MCF 10A (cell line): ENCODE data around the gene TESPA1. TPM values are rescaled to one million over a fixed set of nuclear protein-coding genes. Genes with fewer than 3 reads are reported as not detected.

ENCODE experiments used
- BruUV-seq: library from RNA; stranded (reverse); fragments of 400-500 nt; replicated peaks from 2 replicates; lab custom pipeline; 2021; lab: Mats Ljungman, UMichigan
- CTCF ChIA-PET: fragments of 300-600 bp; sonication (Branson Sonifier 250); formaldehyde crosslinking; extraction: SDS; loops from one replicate; lab custom pipeline; 2021; ENCODE audit warnings: antibody characterized with exemption, inconsistent platforms; lab: Yijun Ruan, JAX
- POLR2A ChIA-PET: fragments of 300-600, 350-650 bp; sonication (Branson Sonifier 250); formaldehyde crosslinking; extraction: SDS; loops from one replicate; lab custom pipeline; 2020; ENCODE audit warnings: antibody characterized with exemption, inconsistent platforms; lab: Yijun Ruan, JAX
- DNase-seq: peaks from one replicate; pipeline ENCODE4 v3.0.0-alpha.2; 2018; ENCODE audit not compliant: unreplicated experiment
- H3K27ac Mint-ChIP-seq: one replicate; pipeline ENCODE4 v1.8.0; 2022; ENCODE audit warnings: mild to moderate bottlenecking, low read depth, mixed read lengths; ENCODE audit not compliant: unreplicated experiment
- H3K27me3 Mint-ChIP-seq: one replicate; pipeline ENCODE4 v1.8.0; 2022; ENCODE audit warnings: mixed read lengths; ENCODE audit not compliant: insufficient read depth, unreplicated experiment
- H3K36me3 Mint-ChIP-seq: one replicate; pipeline ENCODE4 v1.8.0; 2022; ENCODE audit warnings: mild to moderate bottlenecking, moderate library complexity, mixed read lengths; ENCODE audit not compliant: insufficient read depth, unreplicated experiment
- H3K4me1 Mint-ChIP-seq: one replicate; pipeline ENCODE4 v1.8.0; 2022; ENCODE audit warnings: mixed read lengths; ENCODE audit not compliant: insufficient read depth, unreplicated experiment
- H3K4me3 Mint-ChIP-seq: one replicate; pipeline ENCODE4 v1.8.0; 2022; ENCODE audit warnings: mild to moderate bottlenecking, moderate library complexity, mixed read lengths; ENCODE audit not compliant: unreplicated experiment
- H3K9me3 Mint-ChIP-seq: one replicate; pipeline ENCODE4 v1.8.0; 2022; ENCODE audit warnings: mixed read lengths; ENCODE audit not compliant: unreplicated experiment
- CTCF ChIP-seq: fragments of 200-600 bp; IDR thresholded peaks from one replicate; pipeline ENCODE4 v1.8.0; 2022; ENCODE audit warnings: antibody characterized with exemption, mild to moderate bottlenecking; ENCODE audit not compliant: unreplicated experiment
- intact Hi-C: fragments of 100-400 bp; cut with micrococcal nuclease; formaldehyde crosslinking; loops from 2 replicates; pipeline ENCODE4 v1.14.1; 2022
- total RNA-seq: library from RNA; stranded (reverse); gene quantifications from 2 replicates; pipeline ENCODE4 v1.2.3, GENCODE V29; 2022

TESPA1 gene
- total RNA-seq, 1 experiment from 2014 or later = not detected

- ChIA-PET POLR2A (interaction anchor here (0.6 to 1.3 kb wide), 2 partner anchors 83 to 349 kb away, joined by 3 to 4 read pairs; no protein-coding TSS in a partner anchor), CTCF (interaction anchor here (0.6 to 3.4 kb wide), 8 partner anchors 12 to 289 kb away, joined by 3 to 233 read pairs (median 15); no protein-coding TSS in a partner anchor)
- peaks cover 73% of the 10 kb centered on the region for H3K27me3 Mint-ChIP-seq
- no peak overlapping the region for H3K4me3 Mint-ChIP-seq
- DNase-seq = no peak
- intact Hi-C loops = loop anchor here (5.0 kb wide), 1 partner anchor 626 kb away; no protein-coding TSS in a partner anchor
- no peak for TF ChIP-seq CTCF
- no peaks in the 10 kb centered on the region for H3K9me3 Mint-ChIP-seq
- BruUV-seq = no TSS peak
- H3K4me1 Mint-ChIP-seq = peaks cover 5% of the 10 kb centered on the region
- peaks cover 5% of the 10 kb centered on the region for H3K36me3 Mint-ChIP-seq
- no peak overlapping the region for H3K27ac Mint-ChIP-seq
Observed at GRCh38 chr12:54991161-54991990, 6.8 kb upstream of the TESPA1 start.

- CTCF ChIA-PET = interaction anchor here (1.0 kb wide), 1 partner anchor 82 kb away, joined by 4 read pairs; no protein-coding TSS in a partner anchor
- Mint-ChIP-seq H3K9me3 (no peaks in the 10 kb centered on the region), H3K4me1 (peaks cover 5% of the 10 kb centered on the region), H3K27me3 (peaks cover 74% of the 10 kb centered on the region), H3K27ac (no peak overlapping the region), H3K36me3 (peaks cover 5% of the 10 kb centered on the region), H3K4me3 (no peak overlapping the region)
- no peak for TF ChIP-seq CTCF
- BruUV-seq = no TSS peak
- DNase-seq = no peak
- intact Hi-C loops = loop anchor here (5.0 kb wide), 1 partner anchor 627 kb away; no protein-coding TSS in a partner anchor
- POLR2A ChIA-PET = no interaction called here
Observed at GRCh38 chr12:54989829-54990228, 5.3 kb upstream of the TESPA1 start.

GRCh38 chr12:54988402-54989054 is 4.0 kb upstream of the TESPA1 start:
- no peak overlapping the region for H3K27ac Mint-ChIP-seq
- peaks cover 5% of the 10 kb centered on the region for H3K4me1 Mint-ChIP-seq
- peak; percentile 45 for DNase-seq
- peaks cover 73% of the 10 kb centered on the region for H3K27me3 Mint-ChIP-seq
- TF ChIP-seq CTCF = no peak
- CTCF ChIA-PET = interaction anchor here (0.7 to 1.5 kb wide), 3 partner anchors 8 to 133 kb away, joined by 3 to 4 read pairs (median 4); no protein-coding TSS in a partner anchor
- no peak overlapping the region for H3K4me3 Mint-ChIP-seq
- peaks cover 5% of the 10 kb centered on the region for H3K36me3 Mint-ChIP-seq
- BruUV-seq = no TSS peak
- no peaks in the 10 kb centered on the region for H3K9me3 Mint-ChIP-seq
- intact Hi-C loops = no loop called here
- POLR2A ChIA-PET = no interaction called here
